HG03521 (cell line): ENCODE data around the gene PDZD8.

Source experiments
- ATAC-seq: cut with Tn5 transposase; IDR thresholded peaks from one replicate; pipeline ENCODE4 v1.9.1; 2021; ENCODE audit warnings: mild to moderate bottlenecking, moderate library complexity; ENCODE audit not compliant: unreplicated experiment

The PDZD8 gene

GRCh38 chr10:117260084-117260483, 115.2 kb downstream of the PDZD8 start:
- no peak for ATAC-seq

- ATAC-seq = no peak
Measured at GRCh38 chr10:117259279-117259678, 116.0 kb downstream of the PDZD8 start.

GRCh38 chr10:117257721-117258120, 117.5 kb downstream of the PDZD8 start:
- ATAC-seq = no peak

- no peak for ATAC-seq
Measured at GRCh38 chr10:117256910-117257309, 118.3 kb downstream of the PDZD8 start.

GRCh38 chr10:117255835-117256460, 119.3 kb downstream of the PDZD8 start:
- no peak for ATAC-seq

- no peak for ATAC-seq
Measured at GRCh38 chr10:117254774-117255735, 120.2 kb downstream of the PDZD8 start.

GRCh38 chr10:117254338-117254737, 120.9 kb downstream of the PDZD8 start:
- no peak for ATAC-seq

- no peak for ATAC-seq
Measured at GRCh38 chr10:117253908-117254307, 121.3 kb downstream of the PDZD8 start.

- no peak for ATAC-seq
Measured at GRCh38 chr10:117250411-117250810, 124.8 kb downstream of the PDZD8 start.

- no peak for ATAC-seq
Measured at GRCh38 chr10:117249493-117250093, 125.6 kb downstream of the PDZD8 start.

GRCh38 chr10:117248750-117249465, 126.3 kb downstream of the PDZD8 start:
- ATAC-seq = no peak

- no peak for ATAC-seq
Measured at GRCh38 chr10:117246997-117247671, 128.1 kb downstream of the PDZD8 start.

GRCh38 chr10:117242463-117242832, 132.8 kb downstream of the PDZD8 start:
- ATAC-seq = no peak

- no peak for ATAC-seq
Measured at GRCh38 chr10:117241541-117242462, 133.4 kb downstream of the PDZD8 start.

GRCh38 chr10:117240621-117241529, 134.4 kb downstream of the PDZD8 start, which contains the start of gene SLC18A2:
Gene SLC18A2, plus strand, starts transcription at chr10:117241114. Its CDS starts 580 bp downstream, at chr10:117241694.
- ATAC-seq = no peak

- ATAC-seq = no peak
Measured at GRCh38 chr10:117239721-117240620, 135.3 kb downstream of the PDZD8 start.

GRCh38 chr10:117239051-117239450, 136.2 kb downstream of the PDZD8 start:
- ATAC-seq = no peak
